ENCODE results near the gene MCU.

DNA sequence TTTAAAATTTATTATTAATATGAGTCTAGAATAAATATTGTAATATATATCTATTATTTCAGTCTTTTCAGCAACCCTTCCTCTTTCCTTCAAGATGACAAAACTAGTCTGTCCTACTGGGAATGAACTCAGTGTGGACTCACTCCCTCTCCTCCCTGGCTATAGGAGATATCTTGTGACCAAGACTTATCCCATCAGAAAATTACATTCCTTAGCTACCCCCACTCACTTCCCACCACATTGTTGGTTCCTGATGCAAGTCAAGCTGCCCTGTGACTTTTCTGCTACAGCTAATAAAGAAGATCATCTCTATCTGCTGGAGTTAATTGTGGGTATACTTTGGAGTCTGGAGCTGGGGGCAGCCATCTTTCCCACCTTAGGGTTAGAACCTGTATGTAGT lies 28.0 kb upstream of the MCU start:
- TF ChIP-seq, protein P1, sequence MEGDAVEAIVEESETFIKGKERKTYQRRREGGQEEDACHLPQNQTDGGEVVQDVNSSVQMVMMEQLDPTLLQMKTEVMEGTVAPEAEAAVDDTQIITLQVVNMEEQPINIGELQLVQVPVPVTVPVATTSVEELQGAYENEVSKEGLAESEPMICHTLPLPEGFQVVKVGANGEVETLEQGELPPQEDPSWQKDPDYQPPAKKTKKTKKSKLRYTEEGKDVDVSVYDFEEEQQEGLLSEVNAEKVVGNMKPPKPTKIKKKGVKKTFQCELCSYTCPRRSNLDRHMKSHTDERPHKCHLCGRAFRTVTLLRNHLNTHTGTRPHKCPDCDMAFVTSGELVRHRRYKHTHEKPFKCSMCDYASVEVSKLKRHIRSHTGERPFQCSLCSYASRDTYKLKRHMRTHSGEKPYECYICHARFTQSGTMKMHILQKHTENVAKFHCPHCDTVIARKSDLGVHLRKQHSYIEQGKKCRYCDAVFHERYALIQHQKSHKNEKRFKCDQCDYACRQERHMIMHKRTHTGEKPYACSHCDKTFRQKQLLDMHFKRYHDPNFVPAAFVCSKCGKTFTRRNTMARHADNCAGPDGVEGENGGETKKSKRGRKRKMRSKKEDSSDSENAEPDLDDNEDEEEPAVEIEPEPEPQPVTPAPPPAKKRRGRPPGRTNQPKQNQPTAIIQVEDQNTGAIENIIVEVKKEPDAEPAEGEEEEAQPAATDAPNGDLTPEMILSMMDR (optimal IDR thresholded peaks at IDR 0.05 in 1 of 3, IDR thresholded peaks at IDR 0.05 in 1 of 3, conservative IDR thresholded peaks at IDR 0.05 in 1 of 3; ENCODE audit: extremely low read depth in 1 of 3, insufficient read depth in 2 of 3, low read length in 3 of 3), result no peak
- TF ChIP-seq EZH2 (IDR thresholded peaks at IDR 0.05; ENCODE audit: low read length), result no peak

Data from keratinocyte (primary cell).